SH-SY5Y (cell line): ENCODE results near the gene ZPBP2.

Experiments used
- GATA2 ChIP-seq: IDR thresholded peaks from 2 replicates; pipeline ENCODE4 v1.6.1; 2011; ENCODE audit warnings: mild to moderate bottlenecking, low read depth, low read length
- GATA3 ChIP-seq: IDR thresholded peaks from 2 replicates; pipeline ENCODE4 v1.6.1; 2011; ENCODE audit warnings: low read depth, mild to moderate bottlenecking, low read length, moderate library complexity

DNA sequence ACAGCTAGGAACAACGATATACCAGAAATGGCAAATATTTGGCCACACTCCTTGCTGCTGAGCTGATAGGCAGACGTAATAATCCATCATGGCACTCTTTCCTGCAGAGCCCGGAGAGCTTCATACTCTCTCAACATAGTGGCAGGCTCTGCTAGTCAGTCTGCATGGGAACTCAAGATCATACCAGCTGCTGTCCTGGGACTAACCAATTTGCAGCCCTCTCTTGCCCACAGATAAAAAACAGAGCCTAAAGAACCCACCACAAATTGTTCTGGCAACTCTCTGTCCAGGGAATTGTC, 36.9 kb downstream of the ZPBP2 start:
- no peak for TF ChIP-seq GATA2
- TF ChIP-seq GATA3: no peak
